Mesenchymal stem cell (in vitro differentiated cells and primary cell): ENCODE measurements around the gene HSPA12A.

Experiments used
- DNase-seq: peaks from one replicate; pipeline ENCODE4 v3.0.0-alpha.2; 2013
- H2AFZ ChIP-seq: one replicate; pipeline ENCODE4 v1.6.1; 2013; ENCODE audit warnings: low read depth, mild to moderate bottlenecking, control low read depth, inconsistent platforms, low read length, moderate library complexity
- H2AK5ac ChIP-seq: 2 replicates; pipeline ENCODE4 v1.6.1; 2013; ENCODE audit warnings: low read length, moderate library complexity, mild to moderate bottlenecking, inconsistent platforms; ENCODE audit not compliant: severe bottlenecking
- H2BK120ac ChIP-seq: one replicate; pipeline ENCODE4 v1.6.1; 2013; ENCODE audit warnings: low read depth, mild to moderate bottlenecking, inconsistent platforms, low read length, moderate library complexity
- H2BK12ac ChIP-seq, 2 experiments: one replicate each; pipeline ENCODE4 v1.6.1; 2013; ENCODE audit warnings: inconsistent platforms in 2 of 2, low read length in 2 of 2, mild to moderate bottlenecking in 2 of 2, moderate library complexity in 2 of 2, control low read depth in 1 of 2
- H2BK15ac ChIP-seq: one replicate; pipeline ENCODE4 v1.6.1; 2013; ENCODE audit warnings: mild to moderate bottlenecking, low read depth, inconsistent platforms; ENCODE audit not compliant: poor library complexity, severe bottlenecking
- H2BK5ac ChIP-seq: 2 replicates; pipeline ENCODE4 v1.6.1; 2013; ENCODE audit warnings: low read depth, mild to moderate bottlenecking, low read length, control low read depth, inconsistent platforms; ENCODE audit not compliant: poor library complexity, severe bottlenecking
- H3K14ac ChIP-seq, 2 experiments: one replicate each; pipeline ENCODE4 v1.6.1; 2013; ENCODE audit warnings: inconsistent platforms in 2 of 2, low read length in 2 of 2, control low read depth in 1 of 2, mild to moderate bottlenecking in 1 of 2, moderate library complexity in 1 of 2
- H3K18ac ChIP-seq, 2 experiments: one replicate each; pipeline ENCODE4 v1.6.1; 2013; ENCODE audit warnings: inconsistent platforms in 2 of 2, low read length in 2 of 2, control low read depth in 1 of 2, low read depth in 1 of 2, mild to moderate bottlenecking in 1 of 2
- H3K23ac ChIP-seq, 2 experiments: one replicate each; pipeline ENCODE4 v1.6.1; 2013; ENCODE audit warnings: inconsistent platforms in 2 of 2, low read length in 2 of 2, mild to moderate bottlenecking in 2 of 2, moderate library complexity in 2 of 2, control low read depth in 1 of 2
- H3K27ac ChIP-seq: 2 replicates; pipeline ENCODE4 v1.5.1; 2013; ENCODE audit warnings: mild to moderate bottlenecking, moderate library complexity, low read length, control low read depth, inconsistent platforms; ENCODE audit not compliant: poor library complexity, severe bottlenecking
- H3K27me3 ChIP-seq, 2 experiments: 2 replicates each; pipeline versions ENCODE4 v1.6.1 to v1.7.0; 2013; ENCODE audit warnings: low read length in 2 of 2, mild to moderate bottlenecking in 2 of 2, moderate library complexity in 2 of 2, control low read depth in 1 of 2, inconsistent platforms in 1 of 2; ENCODE audit not compliant: control insufficient read depth in 1 of 2, insufficient read depth in 1 of 2
- H3K36me3 ChIP-seq, 2 experiments: 2 replicates each; pipeline versions ENCODE4 v1.6.1 to v1.7.0; 2013; ENCODE audit warnings: low read length in 2 of 2, control low read depth in 1 of 2, inconsistent platforms in 1 of 2, low read depth in 1 of 2, mild to moderate bottlenecking in 1 of 2; ENCODE audit not compliant: insufficient read depth in 2 of 2, control insufficient read depth in 1 of 2
- H3K4ac ChIP-seq, 2 experiments: one replicate each; pipeline ENCODE4 v1.6.1; 2013; ENCODE audit warnings: inconsistent platforms in 2 of 2, low read length in 2 of 2, mild to moderate bottlenecking in 2 of 2, moderate library complexity in 2 of 2, control low read depth in 1 of 2, low read depth in 1 of 2
- H3K4me1 ChIP-seq: 2 replicates; pipeline ENCODE4 v1.6.1; 2013; ENCODE audit warnings: low read depth, low read length, control low read depth; ENCODE audit not compliant: control insufficient read depth, insufficient read depth
- H3K4me2 ChIP-seq: 2 replicates; pipeline ENCODE4 v1.6.1; 2013; ENCODE audit warnings: low read length, mild to moderate bottlenecking, inconsistent platforms; ENCODE audit not compliant: poor library complexity, severe bottlenecking
- H3K4me3 ChIP-seq, 2 experiments: 2 replicates each; pipeline versions ENCODE4 v1.5.1 to v1.7.0; 2013; ENCODE audit warnings: low read length in 2 of 2, mild to moderate bottlenecking in 2 of 2, control low read depth in 1 of 2, low read depth in 1 of 2; ENCODE audit not compliant: insufficient read depth in 1 of 2
- H3K79me1 ChIP-seq: replicated peaks from 2 replicates; pipeline ENCODE4 v1.6.1; 2013; ENCODE audit warnings: mild to moderate bottlenecking, control low read depth, low read length, inconsistent platforms; ENCODE audit not compliant: poor library complexity, severe bottlenecking
- H3K9ac ChIP-seq: 2 replicates; pipeline ENCODE4 v1.7.0; 2013; ENCODE audit warnings: mild to moderate bottlenecking, low read length, moderate library complexity
- H3K9me3 ChIP-seq: 2 replicates; pipeline ENCODE4 v1.7.0; 2013; ENCODE audit warnings: mild to moderate bottlenecking, low read length; ENCODE audit not compliant: control insufficient read depth
- H4K8ac ChIP-seq: one replicate; pipeline ENCODE4 v1.6.1; 2013; ENCODE audit warnings: inconsistent platforms, mild to moderate bottlenecking, low read length, moderate library complexity
- H4K91ac ChIP-seq: one replicate; pipeline ENCODE4 v1.6.1; 2013; ENCODE audit warnings: mild to moderate bottlenecking, low read length, inconsistent platforms
- WGBS: methylation state at CpG from one replicate; pipeline ENCODE4 v1.1.7; 2013; ENCODE audit warnings: mixed read lengths; 5-methylcytosine and 5-hydroxymethylcytosine counted together

The HSPA12A gene

GRCh38 chr10:116756277-116756676, 13.9 kb upstream of the HSPA12A start:
- no peak overlapping the region for H2BK120ac ChIP-seq
- no peak overlapping the region for H3K27ac ChIP-seq
- H4K91ac ChIP-seq = no peak overlapping the region
- H4K8ac ChIP-seq = no peak overlapping the region
- no peak overlapping the region for H2AFZ ChIP-seq
- H3K27me3 ChIP-seq = no peaks in the 10 kb centered on the region
- DNase-seq = no peak
- H2BK15ac ChIP-seq = no peak overlapping the region
- H2AK5ac ChIP-seq = no peak overlapping the region
- H3K4me1 ChIP-seq = peaks cover 8% of the 10 kb centered on the region
- H2BK12ac ChIP-seq = no peak overlapping the region
- H3K4ac ChIP-seq = no peak overlapping the region
- peak overlapping the region; percentile 55 for H3K9ac ChIP-seq
- H3K23ac ChIP-seq = no peak overlapping the region
- H3K4me2 ChIP-seq = no peak overlapping the region
- no peaks in the 10 kb centered on the region for H3K36me3 ChIP-seq
- H3K18ac ChIP-seq = no peak overlapping the region
- H2BK5ac ChIP-seq = no peak overlapping the region
- H3K9me3 ChIP-seq = no peaks in the 10 kb centered on the region
- no peaks in the 10 kb centered on the region for H3K79me1 ChIP-seq
- no peak overlapping the region for H3K14ac ChIP-seq
- WGBS = 73% methylated on average over 6 of the region's 8 CpGs
- no peak overlapping the region for H3K4me3 ChIP-seq

GRCh38 chr10:116753759-116754158, 11.4 kb upstream of the HSPA12A start:
- Histone ChIP-seq H2AFZ (no peak overlapping the region), H3K18ac (no peak overlapping the region), H3K36me3 (no peaks in the 10 kb centered on the region), H4K8ac (no peak overlapping the region), H3K27ac (no peak overlapping the region), H3K79me1 (no peaks in the 10 kb centered on the region), H3K4me3 (no peak overlapping the region), H3K23ac (no peak overlapping the region), H3K4me2 (no peak overlapping the region), H3K4me1 (peaks cover 8% of the 10 kb centered on the region), H2BK12ac (no peak overlapping the region), H3K14ac (no peak overlapping the region), H2BK5ac (no peak overlapping the region), H3K4ac (no peak overlapping the region), H3K27me3 (no peaks in the 10 kb centered on the region), H3K9me3 (no peaks in the 10 kb centered on the region), H2BK120ac (no peak overlapping the region), H2AK5ac (no peak overlapping the region), H4K91ac (no peak overlapping the region), H2BK15ac (no peak overlapping the region), H3K9ac (no peak overlapping the region)
- WGBS = 71% methylated on average over 5 of the region's 8 CpGs
- no peak for DNase-seq

- 77% methylated on average over 4 of the region's 4 CpGs for WGBS
- no peaks in the 10 kb centered on the region for H3K9me3 ChIP-seq
- H2BK120ac ChIP-seq = no peak overlapping the region
- H2BK5ac ChIP-seq = no peak overlapping the region
- no peak overlapping the region for H3K27ac ChIP-seq
- no peak overlapping the region for H2AFZ ChIP-seq
- H3K4me2 ChIP-seq = no peak overlapping the region
- peak overlapping the region in 1 of 2 experiments; percentile 14 for H3K18ac ChIP-seq
- H3K4ac ChIP-seq = no peak overlapping the region
- no peaks in the 10 kb centered on the region for H3K27me3 ChIP-seq
- peaks cover 9% of the 10 kb centered on the region for H3K4me1 ChIP-seq
- H3K23ac ChIP-seq = no peak overlapping the region
- H3K36me3 ChIP-seq = no peaks in the 10 kb centered on the region
- H4K8ac ChIP-seq = no peak overlapping the region
- H3K79me1 ChIP-seq = no peaks in the 10 kb centered on the region
- H3K9ac ChIP-seq = peak overlapping the region; percentile 34
- H3K4me3 ChIP-seq = no peak overlapping the region
- no peak overlapping the region for H4K91ac ChIP-seq
- peak overlapping the region; percentile 43 for H2AK5ac ChIP-seq
- H2BK12ac ChIP-seq = peak overlapping the region in 1 of 2 experiments; percentile 60
- no peak for DNase-seq
- H2BK15ac ChIP-seq = peak overlapping the region; percentile 71
- no peak overlapping the region for H3K14ac ChIP-seq
These were observed 10.8 kb upstream of the HSPA12A start for GRCh38 chr10:116752969-116753665.

GRCh38 chr10:116752563-116752962, 10.2 kb upstream of the HSPA12A start:
- Histone ChIP-seq H4K91ac (no peak overlapping the region), H3K18ac (no peak overlapping the region)

More at GRCh38 chr10:116752563-116752962, 10.2 kb upstream of the HSPA12A start:
- Histone ChIP-seq H3K4me1 (peaks cover 11% of the 10 kb centered on the region), H3K23ac (no peak overlapping the region), H2BK120ac (no peak overlapping the region), H3K4ac (no peak overlapping the region), H3K27me3 (no peaks in the 10 kb centered on the region), H2AK5ac (no peak overlapping the region), H3K9me3 (no peaks in the 10 kb centered on the region), H3K79me1 (no peaks in the 10 kb centered on the region), H4K8ac (no peak overlapping the region), H2BK5ac (no peak overlapping the region), H3K4me3 (no peak overlapping the region), H2BK12ac (no peak overlapping the region), H3K4me2 (no peak overlapping the region), H3K14ac (no peak overlapping the region), H3K36me3 (no peaks in the 10 kb centered on the region), H2AFZ (no peak overlapping the region), H3K27ac (no peak overlapping the region), H2BK15ac (no peak overlapping the region), H3K9ac (no peak overlapping the region)
- 36% methylated on average over 1 of the region's 1 CpG for WGBS
- DNase-seq = no peak
